Upper lobe of left lung (tissue), 6 donors: Measurements from ENCODE around the gene GOLGA6L2. TPM values are rescaled to one million over a fixed set of nuclear protein-coding genes. Genes with fewer than 3 reads are reported as not detected.
"Not testable (repeated sequence)": the region's sequence is repeated elsewhere in the genome, so short reads cannot be mapped to it uniquely, and the experiment has no call there.

Source experiments
- ATAC-seq, 2 donors: fragments of 200-7000 bp; cut with Tn5 transposase; one replicate each; pipeline ENCODE4 v1.9.1; 2022; ENCODE audit warnings: mild to moderate bottlenecking in 2 of 2, moderate library complexity in 2 of 2; ENCODE audit not compliant: low FRiP score in 2 of 2
- DNase-seq, 2 donors: peaks; one replicate each; pipeline ENCODE4 v3.0.0-alpha.2; 2019 to 2020
- H3K27ac ChIP-seq, 4 donors: fragments of 200-600 bp; sonication (generic); one replicate each; pipeline ENCODE4 v1.5.1; 2016 to 2019
- H3K27me3 ChIP-seq, 4 donors: fragments of 200-600 bp; sonication (generic); one replicate each; pipeline ENCODE4 v1.5.1; 2017 to 2019
- H3K36me3 ChIP-seq, 4 donors: fragments of 200-600 bp; sonication (generic); one replicate each; pipeline ENCODE4 v1.5.1; 2016 to 2019
- H3K4me1 ChIP-seq, 4 donors: fragments of 200-600 bp; sonication (generic); one replicate each; pipeline ENCODE4 v1.5.1; 2018 to 2019
- H3K4me3 ChIP-seq, 4 donors: fragments of 200-600 bp; sonication (generic); one replicate each; pipeline ENCODE4 v1.5.1; 2017 to 2019; ENCODE audit warnings: mild to moderate bottlenecking in 2 of 4, moderate library complexity in 1 of 4
- H3K9me3 ChIP-seq, 4 donors: fragments of 200-600 bp; sonication (generic); one replicate each; pipeline ENCODE4 v1.5.1; 2018 to 2019
- CTCF ChIP-seq, 6 experiments: fragments of 450-650 bp in 4 of 6; fragments of 200-600 bp in 2 of 6; sonication (generic) in 2 of 6; IDR thresholded peaks; one replicate each; pipeline ENCODE4 v1.5.1; 2016 to 2019; ENCODE audit warnings: antibody characterized with exemption in 6 of 6
- EP300 ChIP-seq, 4 donors: sonication (generic); formaldehyde crosslinking; IDR thresholded peaks; one replicate each; pipeline ENCODE4 v1.5.1; 2017; ENCODE audit warnings: antibody characterized with exemption in 4 of 4, control low read depth in 2 of 4
- POLR2A ChIP-seq, 4 donors: fragments of 450-650 bp; IDR thresholded peaks; one replicate each; pipeline ENCODE4 v1.5.1; 2016 to 2017; ENCODE audit warnings: antibody characterized with exemption in 4 of 4, mild to moderate bottlenecking in 2 of 4
- POLR2AphosphoS5 ChIP-seq, 2 donors: sonication (generic); formaldehyde crosslinking; IDR thresholded peaks; one replicate each; pipeline ENCODE4 v1.5.1; 2017; ENCODE audit warnings: antibody characterized with exemption in 2 of 2
- WGBS, 2 donors: methylation state at CpG; one replicate each; pipeline ENCODE4 v1.1.5; 2017 to 2018; 5-methylcytosine and 5-hydroxymethylcytosine counted together
- total RNA-seq, 6 donors: library from RNA; depleted of rRNA in 4 of 6; stranded (reverse); fragments of >200 nt in 4 of 6; gene quantifications; one replicate each; pipeline versions ENCODE4 v1.1.0 to v1.2.1, GENCODE V29; 2016 to 2021
- donor health status: DM: no; HTN: no; CAD: no; lungs with moderate emphysema.
- donor health status: DM: no; HTN: yes; CAD: no; lungs with severe emphysema.

The GOLGA6L2 gene
- total RNA-seq, 6 donors from 2014 or later, result not detected

- H3K9me3 ChIP-seq, result no peaks in the 10 kb centered on the region
- no peak overlapping the region for H3K27ac ChIP-seq
- no peaks in the 10 kb centered on the region for H3K36me3 ChIP-seq
- no peaks in the 10 kb centered on the region for H3K4me1 ChIP-seq
- WGBS, 2 donors, result 64 to 73% methylated on average over 4 of the region's 4 CpGs
- no peak for DNase-seq
- H3K27me3 ChIP-seq, result no peaks in the 10 kb centered on the region
- TF ChIP-seq POLR2A (IDR thresholded peaks at IDR 0.05) (no peak), POLR2AphosphoS5 (IDR thresholded peaks at IDR 0.05) (peak in 1 of 2 donors; percentile 54), CTCF (IDR thresholded peaks at IDR 0.05) (no peak), EP300 (IDR thresholded peaks at IDR 0.05) (peak in 2 of 4 donors; percentile 30 to 39)
- ATAC-seq, result peak in 1 of 2 donors; percentile 20
- no peak overlapping the region for H3K4me3 ChIP-seq
Observed at GRCh38 chr15:23403550-23403949, 43.5 kb downstream of the GOLGA6L2 start.

DNA sequence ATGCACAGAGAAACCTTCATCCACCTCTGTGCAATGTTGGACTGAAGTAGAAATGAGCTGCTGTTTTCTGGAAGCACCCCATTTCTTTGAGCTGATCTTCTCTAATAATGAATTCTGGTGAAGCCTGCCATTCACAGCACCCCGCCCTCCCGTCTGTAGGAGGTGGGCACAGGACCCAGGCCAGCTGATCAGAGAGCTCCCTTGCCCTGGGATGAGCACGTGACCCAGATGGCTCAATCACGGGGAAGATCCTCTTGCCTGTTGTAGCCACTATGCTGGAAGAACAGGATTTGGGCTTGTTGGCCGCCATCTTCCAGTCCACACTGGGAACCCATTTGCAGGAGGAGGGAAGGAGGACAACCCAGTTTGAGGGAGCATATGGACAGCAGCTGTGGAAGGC, 44.5 kb downstream of the GOLGA6L2 start:
- Histone ChIP-seq H3K27me3 (no peaks in the 10 kb centered on the region), H3K36me3 (no peaks in the 10 kb centered on the region), H3K9me3 (no peaks in the 10 kb centered on the region), H3K4me1 (no peaks in the 10 kb centered on the region), H3K4me3 (no peak overlapping the region), H3K27ac (no peak overlapping the region)
- WGBS, 2 donors, result 80 to 100% methylated on average over 1 to 5 of the region's 5 CpGs
- ATAC-seq (no peak), DNase-seq (no peak)
- TF ChIP-seq POLR2AphosphoS5 (IDR thresholded peaks at IDR 0.05), result no peak
- no peak for TF ChIP-seq CTCF (IDR thresholded peaks at IDR 0.05)
- no peak for TF ChIP-seq POLR2A (IDR thresholded peaks at IDR 0.05)
- no peak for TF ChIP-seq EP300 (IDR thresholded peaks at IDR 0.05)

GRCh38 chr15:23402140-23402539, 44.9 kb downstream of the GOLGA6L2 start:
- no peaks in the 10 kb centered on the region for H3K36me3 ChIP-seq
- H3K27ac ChIP-seq, result no peak overlapping the region
- H3K27me3 ChIP-seq, result no peaks in the 10 kb centered on the region
- no peaks in the 10 kb centered on the region for H3K9me3 ChIP-seq
- no peak for DNase-seq
- no peaks in the 10 kb centered on the region for H3K4me1 ChIP-seq
- 71 to 74% methylated on average over 2 of the region's 2 CpGs for WGBS, 2 donors
- TF ChIP-seq CTCF (IDR thresholded peaks at IDR 0.05) (no peak), POLR2AphosphoS5 (IDR thresholded peaks at IDR 0.05) (no peak), POLR2A (IDR thresholded peaks at IDR 0.05) (no peak), EP300 (IDR thresholded peaks at IDR 0.05) (no peak)
- ATAC-seq, result no peak
- H3K4me3 ChIP-seq, result no peak overlapping the region

GRCh38 chr15:23401627-23402026, 45.4 kb downstream of the GOLGA6L2 start:
- Histone ChIP-seq H3K36me3 (no peaks in the 10 kb centered on the region), H3K4me3 (no peak overlapping the region), H3K27ac (no peak overlapping the region), H3K4me1 (no peaks in the 10 kb centered on the region), H3K27me3 (no peaks in the 10 kb centered on the region), H3K9me3 (no peaks in the 10 kb centered on the region)
- TF ChIP-seq POLR2AphosphoS5 (IDR thresholded peaks at IDR 0.05) (peak in 1 of 2 donors; percentile 57), CTCF (IDR thresholded peaks at IDR 0.05) (no peak)
- ATAC-seq (no peak), DNase-seq (no peak)
- 56 to 86% methylated on average over 6 to 8 of the region's 8 CpGs for WGBS, 2 donors

- not testable (repeated sequence) for H3K4me3 ChIP-seq, H3K27me3 ChIP-seq, H3K36me3 ChIP-seq, H3K9me3 ChIP-seq, DNase-seq, H3K4me1 ChIP-seq, ATAC-seq, H3K27ac ChIP-seq
- WGBS, 2 donors, result 54 to 58% methylated on average over 5 of the region's 5 CpGs
Observed at GRCh38 chr15:23399207-23399606, 47.8 kb downstream of the GOLGA6L2 start.

- not testable (repeated sequence) for H3K36me3 ChIP-seq, H3K4me3 ChIP-seq, H3K4me1 ChIP-seq, H3K27ac ChIP-seq, H3K9me3 ChIP-seq, DNase-seq, ATAC-seq, H3K27me3 ChIP-seq
- WGBS, 2 donors, result 95 to 98% methylated on average over 4 of the region's 4 CpGs
Observed at GRCh38 chr15:23398357-23398756, 48.7 kb downstream of the GOLGA6L2 start.
